Activated CD4-positive, CD25-positive, alpha-beta regulatory T cell treated with anti-CD3 and anti-CD28 coated beads, Interleukin-2, amount 50 U/mL, for 72 hours (primary cell): ENCODE data around the gene SMIM44.
"Not testable (repeated sequence)": the region's sequence is repeated elsewhere in the genome, so short reads cannot be mapped to it uniquely, and the experiment has no call there.

Source experiments
- DNase-seq: peaks from one replicate; pipeline ENCODE4 v3.0.0; 2021

SMIM44 gene

GRCh38 chr19:3516675-3517207 lies 33.5 kb upstream of the SMIM44 start:
- no peak for DNase-seq

- no peak for DNase-seq
Measured at GRCh38 chr19:3515891-3516422, 32.7 kb upstream of the SMIM44 start.

GRCh38 chr19:3514930-3515329 lies 31.7 kb upstream of the SMIM44 start:
- no peak for DNase-seq

DNA sequence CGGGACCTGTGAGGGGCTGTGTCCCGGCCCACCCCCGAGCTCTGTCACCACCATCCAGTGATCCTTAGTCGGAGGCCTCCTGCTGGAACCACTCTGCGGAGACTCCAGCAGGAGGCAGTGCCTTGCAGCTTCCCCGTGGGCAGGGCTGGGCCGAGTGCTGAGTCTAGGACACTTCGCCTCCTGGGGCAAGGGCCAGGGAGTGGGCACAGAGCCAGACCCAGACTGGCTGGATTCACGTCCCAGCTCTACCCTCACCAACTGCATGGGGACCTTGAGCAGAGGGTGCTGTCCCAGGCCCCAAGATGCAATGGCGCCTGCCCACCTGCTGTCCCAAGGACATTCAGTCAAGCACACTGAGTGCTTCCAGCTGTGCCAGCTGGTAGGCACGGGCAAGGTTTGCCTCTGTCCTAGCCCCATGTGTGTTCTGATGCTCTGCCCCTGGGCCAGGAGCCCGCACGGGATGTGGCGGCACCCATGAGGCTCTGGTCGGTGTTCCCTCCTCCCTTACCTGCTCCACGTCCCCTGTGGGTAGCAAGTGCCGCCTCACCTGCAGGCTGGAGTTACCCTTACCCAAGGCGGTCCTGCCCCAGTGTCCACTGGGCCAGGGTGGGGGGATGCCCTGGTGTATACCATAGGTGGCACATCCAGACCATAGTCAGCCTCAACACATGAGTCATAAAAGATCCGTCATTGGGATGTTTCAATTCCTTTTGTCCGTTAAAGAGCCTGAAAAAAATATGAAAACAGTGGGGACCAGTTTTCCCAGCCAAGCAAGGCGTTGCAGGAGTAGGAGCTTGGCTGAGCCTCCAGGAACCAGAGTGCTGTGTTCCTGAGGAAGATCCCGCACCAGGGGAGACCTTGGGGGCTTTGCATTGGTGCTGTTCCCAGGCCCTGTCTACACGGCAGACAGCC lies 30.2 kb upstream of the SMIM44 start:
- no peak for DNase-seq

DNA sequence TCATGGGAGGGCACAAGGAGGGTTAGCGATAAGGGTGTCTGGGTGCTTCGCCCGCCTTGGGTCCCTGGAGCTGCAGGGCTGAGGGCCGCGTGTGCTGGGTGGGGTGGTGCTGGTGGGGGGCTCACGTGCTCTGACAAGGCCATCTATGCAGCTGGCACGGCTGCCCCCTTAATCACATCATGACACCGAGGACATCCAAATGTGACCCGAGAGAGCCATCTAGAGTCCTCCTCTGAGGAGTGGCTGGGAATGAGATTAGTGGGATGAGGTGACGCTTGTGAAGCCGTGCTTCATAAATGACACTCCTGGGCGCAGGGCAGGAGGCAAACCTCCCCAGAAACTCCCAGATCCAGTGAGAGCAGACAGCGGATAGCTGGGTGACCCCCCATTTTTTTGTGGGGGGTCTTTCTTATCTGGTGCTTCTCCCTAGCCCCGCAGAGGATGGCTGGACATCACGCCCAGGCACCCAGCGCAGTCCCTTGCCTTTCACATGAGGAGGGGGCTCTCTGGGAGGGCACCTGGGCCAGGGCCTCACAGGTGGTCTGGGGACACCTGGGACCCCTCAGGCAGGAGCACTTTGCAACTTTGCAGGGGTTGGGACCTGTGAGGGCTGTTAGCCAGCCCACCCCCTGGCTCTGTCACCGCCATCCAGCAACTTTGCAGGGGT lies 29.5 kb upstream of the SMIM44 start:
- no peak for DNase-seq

GRCh38 chr19:3511506-3512251 lies 28.4 kb upstream of the SMIM44 start:
- no peak for DNase-seq

GRCh38 chr19:3510727-3511126 lies 27.5 kb upstream of the SMIM44 start:
- no peak for DNase-seq

DNA sequence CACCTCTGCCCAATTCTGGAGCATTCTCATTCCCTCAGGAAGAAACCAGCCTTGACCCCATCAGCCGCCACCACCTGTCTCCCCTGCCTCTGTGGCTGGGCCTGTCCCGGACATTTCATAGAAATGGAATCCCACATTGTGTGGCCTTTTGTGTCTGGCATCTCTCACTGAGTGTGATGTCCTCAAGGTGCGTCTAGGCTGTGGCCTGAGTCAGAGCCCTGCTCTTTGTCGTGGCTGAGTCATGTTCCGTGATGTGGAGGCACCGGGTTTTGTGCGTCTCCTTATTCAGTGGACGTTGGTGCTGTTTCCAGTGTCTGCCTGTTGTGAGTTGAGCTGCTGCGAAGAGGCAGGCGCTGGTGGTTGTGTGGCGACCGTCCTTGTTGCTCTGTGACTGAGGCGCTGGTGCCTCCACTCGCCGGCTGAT lies 26.3 kb upstream of the SMIM44 start:
- DNase-seq, result no peak

- DNase-seq, result no peak
Measured at GRCh38 chr19:3508771-3509535, 25.7 kb upstream of the SMIM44 start.

DNA sequence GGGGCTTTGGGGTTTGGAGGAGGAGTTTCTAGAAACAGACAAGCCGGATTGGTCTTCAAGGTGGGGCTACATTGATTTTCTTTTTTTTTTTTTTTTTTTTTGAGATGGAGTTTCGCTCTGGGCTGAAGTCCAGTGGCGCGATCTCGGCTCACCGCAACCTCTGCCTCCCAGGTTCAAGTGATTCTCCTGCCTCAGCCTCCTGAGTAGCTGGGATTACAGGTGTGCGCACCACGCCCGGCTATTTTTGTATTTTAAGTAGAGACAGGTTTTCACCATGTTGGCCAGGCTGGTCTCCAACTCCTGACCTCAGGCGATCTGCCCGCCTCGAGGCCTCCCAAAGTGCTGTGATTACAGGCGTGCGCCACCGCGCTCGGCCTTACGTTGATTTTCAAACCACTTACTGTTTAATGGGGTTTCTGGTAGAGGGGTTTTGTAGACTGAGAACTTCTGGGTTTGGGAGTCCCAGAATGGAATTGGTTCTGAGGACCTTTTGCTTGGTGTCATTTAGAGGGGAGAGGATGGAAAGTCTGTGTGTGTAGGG lies 24.9 kb upstream of the SMIM44 start:
- DNase-seq, result not testable (repeated sequence)

- no peak for DNase-seq
Measured at GRCh38 chr19:3507371-3508120, 24.3 kb upstream of the SMIM44 start.

DNA sequence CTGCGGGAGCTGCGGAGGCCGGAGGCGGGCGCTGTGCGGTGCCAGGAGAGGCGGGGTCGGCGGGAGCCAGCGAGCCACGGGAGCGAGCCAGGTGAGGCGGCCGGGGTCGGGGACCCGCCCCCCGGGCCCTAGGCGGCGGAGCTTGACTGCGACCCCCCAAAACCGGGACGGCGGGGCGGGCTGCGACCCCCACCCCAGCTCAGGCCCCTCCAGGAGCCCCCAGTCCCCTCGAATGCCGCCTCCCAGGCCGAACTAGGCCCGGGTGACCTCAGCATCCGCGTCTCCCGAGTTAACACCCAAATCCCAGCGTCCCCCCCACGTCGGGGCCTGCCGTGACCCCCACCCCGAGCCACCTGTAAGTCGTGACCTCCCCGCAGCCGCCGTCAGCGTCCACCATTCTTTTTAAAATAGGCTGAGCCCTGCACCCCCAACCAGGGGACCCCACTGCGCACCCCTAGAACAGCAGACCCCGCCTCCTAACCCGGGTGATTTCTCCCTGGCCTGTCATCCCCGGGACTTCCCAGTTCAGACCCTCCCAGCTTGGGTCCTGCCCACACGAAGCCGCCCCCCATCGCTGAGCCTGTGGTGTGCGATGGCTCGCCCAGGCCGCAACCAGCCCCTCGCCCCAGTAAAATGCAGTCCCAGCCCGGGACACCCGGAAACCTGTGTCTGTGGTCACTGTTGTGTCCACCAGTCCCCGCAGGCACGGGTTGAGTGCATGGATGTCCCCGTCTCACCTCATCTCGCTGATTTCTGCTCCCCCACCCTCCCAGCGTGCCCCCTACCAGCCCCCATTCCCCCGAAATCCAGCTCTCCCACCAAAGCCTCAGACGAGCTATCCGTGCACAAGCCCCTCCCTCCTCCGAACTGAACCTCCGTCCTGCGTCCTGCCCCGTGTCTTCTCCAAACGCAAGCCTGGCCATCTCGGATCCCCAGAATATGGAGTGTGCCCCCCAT lies 23.4 kb upstream of the SMIM44 start:
- no peak for DNase-seq

DNA sequence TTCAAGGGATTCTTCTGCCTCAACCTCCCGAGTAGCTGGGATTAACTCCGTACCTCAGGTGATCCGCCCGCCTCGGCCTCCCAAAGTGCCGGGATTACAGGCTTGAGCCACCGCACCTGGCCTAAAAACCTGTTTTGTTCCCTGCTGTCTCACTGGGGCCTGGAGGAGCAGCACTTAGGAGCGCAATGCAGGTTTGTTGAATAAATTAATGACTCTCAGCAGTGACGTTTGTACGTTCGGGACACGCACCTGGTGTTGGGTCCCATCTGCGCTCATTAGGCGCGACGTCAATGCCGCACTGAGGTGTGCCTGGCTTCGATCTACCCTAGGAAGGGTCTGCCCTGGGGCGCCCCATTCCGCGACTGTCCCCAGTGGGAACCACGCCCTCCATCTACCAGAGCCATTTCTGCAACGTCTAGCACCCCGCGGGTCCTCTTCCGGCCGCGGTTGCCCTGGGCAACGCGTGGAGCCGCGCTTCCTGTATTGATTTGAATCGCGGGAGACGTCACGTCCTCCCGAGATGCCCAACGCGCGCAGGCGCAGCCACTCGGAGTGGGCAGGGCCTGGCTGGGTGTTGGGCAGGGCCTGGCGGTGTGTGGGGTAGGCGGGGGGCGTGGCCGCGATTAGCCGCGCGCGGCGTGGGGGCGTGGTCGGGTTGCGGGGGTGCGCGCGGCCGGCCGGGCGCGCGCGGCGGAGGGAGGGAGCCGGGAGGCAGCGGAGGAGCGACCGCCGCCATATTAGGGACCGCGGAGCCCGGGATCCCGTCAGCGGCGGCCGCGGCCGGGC lies 22.6 kb upstream of the SMIM44 start, which contains the start of gene FZR1:
Gene FZR1 (plus strand): TSS at position 714 of the 786 bp plus-strand sequence. CDS start 16,679 bp downstream, outside the sequence.
- DNase-seq, result peak; percentile 99

- DNase-seq, result no peak
Measured at GRCh38 chr19:3504735-3505134, 21.5 kb upstream of the SMIM44 start.

DNA sequence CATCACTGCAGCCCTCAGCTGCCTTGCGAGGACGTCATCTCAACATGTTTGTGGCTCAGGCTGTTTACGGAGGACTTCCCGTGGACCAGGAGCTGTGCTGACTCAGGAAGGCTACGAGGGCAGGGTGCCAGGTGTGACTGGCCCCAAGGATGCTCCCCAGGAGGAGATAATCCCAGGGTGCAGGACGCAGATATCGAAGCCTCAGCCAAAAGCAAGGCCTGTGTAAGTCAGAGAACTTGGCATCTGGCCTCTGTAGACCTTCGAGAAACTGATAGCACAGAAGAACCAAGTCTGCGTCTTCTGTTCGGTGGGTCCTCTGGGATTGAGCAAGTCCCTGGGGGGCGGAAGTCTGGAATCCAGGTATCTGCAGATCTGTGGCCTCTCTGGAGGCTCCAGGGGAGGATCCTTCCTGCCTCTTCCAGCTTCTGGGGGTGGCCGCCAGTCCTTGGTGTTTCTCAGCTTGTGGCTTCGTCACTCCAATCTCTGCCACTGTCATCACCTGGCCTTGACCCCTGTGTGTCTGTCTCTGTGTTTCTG lies 19.9 kb upstream of the SMIM44 start:
- no peak for DNase-seq

DNA sequence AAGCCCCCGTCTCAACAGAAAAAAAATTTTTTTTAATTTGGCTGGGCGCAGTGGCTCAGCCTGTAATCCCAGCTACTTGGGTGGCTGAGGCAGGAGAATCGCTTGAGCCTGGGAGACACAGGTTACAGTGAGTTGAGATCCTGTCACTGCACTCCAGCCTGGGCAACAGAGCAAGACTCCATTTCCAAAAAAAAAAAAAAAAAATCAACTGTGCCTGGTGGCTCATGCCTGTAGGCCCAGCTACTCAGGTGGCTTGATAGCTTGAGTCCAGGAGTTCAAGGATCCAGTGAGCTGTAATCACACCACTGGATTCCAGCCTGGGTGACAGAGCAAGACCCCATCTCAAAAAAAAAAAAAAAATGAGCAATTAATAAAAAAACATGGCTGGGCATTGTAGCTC lies 18.5 kb upstream of the SMIM44 start:
- DNase-seq, result no peak

- peak; percentile 93 for DNase-seq
Measured at GRCh38 chr19:3500429-3501101, 17.3 kb upstream of the SMIM44 start, which contains the start of gene DOHH. DOHH (minus strand) TSS chr19:3500674; CDS start chr19:3496814, 3,860 bp downstream.
